Fibroblast of villous mesenchyme (primary cell): ENCODE results near the gene WHRN. TPM values are rescaled to one million over a fixed set of nuclear protein-coding genes. Genes with fewer than 3 reads are reported as not detected.

Source experiments
- DNase-seq: peaks from one replicate; pipeline ENCODE4 v3.0.0-alpha.2; 2010; ENCODE audit warnings: low read depth
- H3K4me3 ChIP-seq: 2 replicates; pipeline ENCODE4 v1.5.1; 2011; ENCODE audit warnings: low read depth, mild to moderate bottlenecking, low read length
- total RNA-seq: library from RNA; depleted of rRNA; stranded (reverse); fragments of >200 nt; gene quantifications from 2 replicates; pipeline ENCODE4 v1.2.3, GENCODE V29; 2012
- TF ChIP-seq, protein P1 (sequence below): IDR thresholded peaks from 2 replicates; pipeline ENCODE4 v1.5.1; 2012; ENCODE audit warnings: low read depth, mild to moderate bottlenecking, low read length; ENCODE audit not compliant: insufficient read depth

WHRN gene
- total RNA-seq, 1 donor = 1.3 TPM

DNA sequence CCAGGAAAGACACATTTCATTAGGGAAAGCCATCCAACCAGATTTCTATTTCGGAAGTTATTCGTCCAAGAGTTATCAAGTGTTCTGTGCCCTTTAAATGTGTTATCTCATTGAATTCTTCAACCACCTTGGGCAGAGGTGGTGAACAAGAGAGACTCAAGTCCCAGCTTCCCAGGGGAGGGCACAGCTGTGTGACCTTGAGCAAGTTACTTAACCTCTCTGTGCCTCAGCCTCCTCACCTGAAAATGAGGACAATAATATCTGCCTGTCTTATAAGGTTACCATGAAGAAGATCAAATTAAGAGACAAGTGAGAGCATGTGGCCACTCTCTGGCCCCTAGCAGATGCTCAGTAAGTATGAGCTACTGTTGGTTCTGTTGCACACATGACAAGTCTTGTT, 37.4 kb downstream of the WHRN start:
- TF ChIP-seq, protein P1, sequence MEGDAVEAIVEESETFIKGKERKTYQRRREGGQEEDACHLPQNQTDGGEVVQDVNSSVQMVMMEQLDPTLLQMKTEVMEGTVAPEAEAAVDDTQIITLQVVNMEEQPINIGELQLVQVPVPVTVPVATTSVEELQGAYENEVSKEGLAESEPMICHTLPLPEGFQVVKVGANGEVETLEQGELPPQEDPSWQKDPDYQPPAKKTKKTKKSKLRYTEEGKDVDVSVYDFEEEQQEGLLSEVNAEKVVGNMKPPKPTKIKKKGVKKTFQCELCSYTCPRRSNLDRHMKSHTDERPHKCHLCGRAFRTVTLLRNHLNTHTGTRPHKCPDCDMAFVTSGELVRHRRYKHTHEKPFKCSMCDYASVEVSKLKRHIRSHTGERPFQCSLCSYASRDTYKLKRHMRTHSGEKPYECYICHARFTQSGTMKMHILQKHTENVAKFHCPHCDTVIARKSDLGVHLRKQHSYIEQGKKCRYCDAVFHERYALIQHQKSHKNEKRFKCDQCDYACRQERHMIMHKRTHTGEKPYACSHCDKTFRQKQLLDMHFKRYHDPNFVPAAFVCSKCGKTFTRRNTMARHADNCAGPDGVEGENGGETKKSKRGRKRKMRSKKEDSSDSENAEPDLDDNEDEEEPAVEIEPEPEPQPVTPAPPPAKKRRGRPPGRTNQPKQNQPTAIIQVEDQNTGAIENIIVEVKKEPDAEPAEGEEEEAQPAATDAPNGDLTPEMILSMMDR = no peak
- no peak for DNase-seq
- H3K4me3 ChIP-seq = no peak overlapping the region

DNA sequence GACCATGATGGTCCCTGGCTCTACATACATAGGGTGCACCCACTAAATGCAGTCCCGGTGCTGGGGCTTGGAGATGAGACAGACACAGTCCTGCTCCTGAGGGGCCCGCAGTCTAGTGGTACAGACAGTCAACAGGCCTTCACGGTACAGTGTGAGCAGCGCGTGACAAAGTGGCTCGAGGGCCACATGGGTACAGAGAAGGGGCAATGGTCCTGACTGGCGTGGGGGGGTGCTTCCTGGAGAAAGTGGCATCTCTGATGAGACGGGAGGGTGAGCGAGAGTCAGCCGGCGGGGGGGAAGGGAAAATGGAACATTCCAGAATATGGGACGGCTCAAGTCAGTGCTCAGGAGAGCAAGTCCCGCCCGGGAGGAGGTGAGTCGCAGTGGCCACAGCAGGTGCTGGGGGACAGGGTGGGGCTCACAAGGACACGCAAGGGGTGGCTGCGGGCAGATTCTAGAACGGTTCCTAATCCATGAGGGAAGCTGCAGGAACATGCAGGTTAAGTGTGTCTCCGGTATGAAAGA, 38.0 kb downstream of the WHRN start:
- no peak overlapping the region for H3K4me3 ChIP-seq
- TF ChIP-seq, protein P1 = no peak

DNA sequence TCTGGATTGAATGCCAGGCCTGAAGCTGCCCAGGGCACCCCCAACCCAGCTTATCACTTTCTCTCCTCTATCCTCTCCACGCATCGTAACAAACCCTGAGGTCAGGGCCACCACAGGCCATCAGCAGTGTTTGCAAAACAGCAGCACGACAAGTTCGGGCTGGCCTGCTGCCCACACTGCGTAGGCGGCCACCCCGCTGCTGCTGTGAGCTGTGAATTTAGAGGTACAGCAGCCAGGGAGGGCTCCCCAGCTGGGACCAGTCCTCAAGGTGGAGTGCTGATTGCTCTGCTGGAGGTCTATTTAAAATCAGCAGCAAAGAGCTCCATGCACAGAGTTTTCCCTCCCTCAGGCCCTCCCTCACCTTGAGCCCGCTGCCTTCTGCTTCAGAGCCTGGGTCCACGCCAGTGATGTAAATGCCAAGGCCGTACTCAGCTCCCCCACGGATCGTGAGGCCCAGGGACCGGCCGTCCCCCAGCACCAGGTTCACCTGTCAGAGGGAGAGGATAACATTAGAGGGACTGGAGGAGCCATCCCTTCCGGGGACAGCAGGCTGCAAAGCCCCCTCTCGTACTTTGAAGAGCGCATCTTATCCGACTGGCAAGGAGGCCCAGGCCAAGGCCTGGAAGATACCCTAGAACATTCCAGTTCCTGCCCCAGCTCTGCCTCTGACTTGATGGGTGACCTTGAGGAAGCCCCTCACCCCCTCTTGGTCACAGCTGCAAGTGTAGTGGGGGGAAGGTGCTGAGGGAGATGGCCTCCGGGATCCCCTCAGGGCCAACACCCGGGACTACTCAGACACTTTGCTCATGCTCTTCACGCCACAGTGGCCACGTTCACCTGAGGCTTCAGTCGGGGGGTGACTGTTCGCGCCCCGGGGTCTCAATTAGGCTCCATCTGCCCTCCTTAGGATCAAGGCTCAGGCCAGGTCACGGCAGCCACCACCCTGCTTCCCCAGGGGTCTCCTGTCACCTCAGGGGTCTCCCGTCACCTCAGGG, 39.1 kb downstream of the WHRN start:
- H3K4me3 ChIP-seq = no peak overlapping the region
- TF ChIP-seq, protein P1 = no peak
- no peak for DNase-seq

More for the DNA sequence above, 38.0 kb downstream of the WHRN start:
- no peak for DNase-seq

DNA sequence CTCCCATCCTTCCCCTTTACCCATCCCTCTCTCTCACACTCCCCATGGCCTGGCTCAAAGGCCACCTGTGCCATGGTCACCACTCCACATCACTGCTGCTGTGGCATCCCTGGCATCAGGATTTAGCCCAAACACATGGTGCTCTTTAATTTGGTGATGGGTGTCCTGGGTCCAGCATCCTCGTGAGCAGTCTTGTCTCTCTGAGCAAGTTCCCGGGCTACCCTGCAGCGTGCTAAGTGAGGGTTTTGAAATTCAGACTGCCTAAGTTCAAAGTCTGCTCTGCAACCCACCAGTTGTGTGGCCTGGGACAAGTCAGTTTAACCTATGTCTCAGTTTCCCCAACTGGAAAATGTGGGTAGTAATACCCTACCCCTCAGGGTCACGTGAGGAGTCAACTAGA, 39.9 kb downstream of the WHRN start:
- DNase-seq = no peak
- TF ChIP-seq, protein P1 = no peak
- H3K4me3 ChIP-seq = no peak overlapping the region

DNA sequence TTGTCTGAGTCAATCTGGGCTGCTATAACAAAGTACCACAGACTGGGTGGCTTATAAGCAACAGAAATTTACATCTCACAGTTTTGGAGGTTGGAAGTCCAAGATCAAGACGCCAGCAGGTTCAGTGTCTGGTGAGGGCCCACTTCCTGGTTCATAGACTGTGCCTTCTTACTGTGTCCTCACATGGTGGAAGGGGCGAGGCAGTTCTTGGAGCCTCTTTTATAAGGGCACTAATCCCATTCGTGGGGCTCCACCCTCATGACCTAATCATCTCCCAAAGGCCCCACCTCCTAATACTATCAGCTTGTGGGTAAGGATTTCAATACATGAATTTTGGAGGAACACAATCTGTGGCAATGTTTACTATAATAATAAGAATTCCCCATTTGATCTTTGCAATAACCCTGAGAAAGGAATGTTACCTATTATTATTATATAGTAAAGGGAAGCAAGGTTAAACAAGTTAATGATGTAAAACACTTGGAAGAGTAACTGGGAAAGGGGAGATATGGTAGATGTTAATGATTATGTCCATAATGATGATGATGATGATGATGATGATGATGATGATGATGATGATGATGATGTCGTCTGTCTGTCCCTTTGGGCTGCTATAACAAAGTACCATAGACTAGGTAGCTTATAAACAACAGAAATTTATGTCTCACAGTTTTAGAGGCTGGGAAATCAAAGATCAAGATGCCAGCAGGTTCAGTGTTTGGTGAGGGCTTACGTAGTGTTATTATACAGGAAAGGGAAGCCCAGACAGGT, 40.8 kb downstream of the WHRN start:
- DNase-seq = no peak
- TF ChIP-seq, protein P1 = no peak
- no peak overlapping the region for H3K4me3 ChIP-seq

DNA sequence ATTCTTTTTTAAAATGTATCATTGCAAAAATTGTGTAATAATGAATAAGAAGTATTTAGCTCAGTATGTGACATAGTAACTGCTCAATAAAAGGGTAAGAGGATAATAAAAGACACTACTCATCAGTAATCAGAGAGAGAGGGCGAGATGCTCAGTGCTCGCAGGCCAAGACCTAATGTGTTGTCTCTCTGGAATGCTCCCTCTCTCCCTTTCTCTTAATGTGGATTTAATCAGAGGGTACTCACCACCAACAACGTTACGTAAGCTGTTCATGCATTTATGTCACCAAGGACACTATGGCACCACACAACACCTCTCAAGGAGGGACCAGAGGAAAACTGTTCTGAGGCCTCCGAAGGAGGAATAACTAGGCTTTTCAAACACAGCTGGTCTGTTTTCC, 42.5 kb downstream of the WHRN start:
- no peak for DNase-seq
- no peak overlapping the region for H3K4me3 ChIP-seq
- TF ChIP-seq, protein P1 = no peak
